ENCODE measurements around the gene FRAT1. TPM values are rescaled to one million over a fixed set of nuclear protein-coding genes. Genes with fewer than 3 reads are reported as not detected.

FRAT1 gene
- total and polyA plus RNA-seq, 2 donors (not counting 3 experiments of a cell fraction or from before 2014, with no cell fraction given), result 2.2 to 3.2 TPM

DNA sequence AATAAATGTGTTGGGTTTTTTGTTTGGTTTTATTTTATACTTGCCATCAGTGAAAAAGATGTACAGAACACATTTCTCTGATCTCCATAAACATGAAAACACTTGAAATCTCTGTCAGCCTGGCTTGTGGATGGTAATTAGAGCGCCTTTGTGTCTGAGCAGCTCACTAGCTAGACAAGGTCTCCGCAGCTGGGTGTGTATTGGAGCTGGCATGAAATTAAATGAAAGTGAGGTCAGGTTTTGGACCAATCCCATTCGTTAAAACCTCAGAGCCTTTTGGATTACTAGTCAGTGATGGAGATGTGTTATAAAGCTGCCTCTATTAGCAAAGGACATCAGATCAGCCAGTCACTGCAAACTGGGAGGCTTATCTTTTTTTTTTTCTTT is 2.7 kb downstream of the FRAT1 start:
- no peaks in the 10 kb centered on the region for H3K27me3 ChIP-seq (ENCODE audit: control insufficient read depth in 2 of 2, insufficient read depth in 2 of 2, low read length in 2 of 2)
- no peak overlapping the region for H3K27ac ChIP-seq (ENCODE audit: insufficient read depth, low read depth, low read length)
- H3K4me2 ChIP-seq (ENCODE audit: insufficient read depth, low read length), result peak overlapping the region; percentile 95
- FAIRE-seq (no peak), DNase-seq (ENCODE audit: low read depth, low spot score) (no peak)
- dilution Hi-C loops (cut with MboI; ENCODE audit: extremely low pct_ligation_motif_present, low sequenced_read_pairs), result no loop called here
- H3K4me1 ChIP-seq (ENCODE audit: control insufficient read depth, extremely low read depth, insufficient read depth, low read length), result peaks cover 15% of the 10 kb centered on the region
- no peaks in the 10 kb centered on the region for H3K9me1 ChIP-seq (replicated peaks; ENCODE audit: control insufficient read depth, extremely low read depth, insufficient read depth, low read length)
- no peak for TF ChIP-seq MYC (IDR thresholded peaks at IDR 0.05; ENCODE audit: low read depth, low read length)
- no peak for TF ChIP-seq POLR2A (IDR thresholded peaks at IDR 0.05; ENCODE audit: low read depth, low read length)
- no peak for TF ChIP-seq POLR2AphosphoS5 (IDR thresholded peaks at IDR 0.05; ENCODE audit: insufficient read depth, low read depth, low read length)
- H3K79me2 ChIP-seq (ENCODE audit: control insufficient read depth, insufficient read depth, low read length), result no peaks in the 10 kb centered on the region
- POLR2A ChIA-PET, result no interaction called here
- no peak overlapping the region for H3K9ac ChIP-seq (replicated peaks; ENCODE audit: extremely low read depth, insufficient read depth, low read length)
- no peaks in the 10 kb centered on the region for H3K36me3 ChIP-seq (ENCODE audit: control insufficient read depth in 2 of 2, extremely low read depth in 1 of 2, insufficient read depth in 2 of 2, low read length in 2 of 2)
- no peaks in the 10 kb centered on the region for H3K9me3 ChIP-seq (replicated peaks; ENCODE audit: control insufficient read depth, insufficient read depth, low read length)
- no TSS peak for BruUV-seq (replicated peaks)
- intact Hi-C loops (cut with micrococcal nuclease), result loop anchor here (1.0 kb wide), 1 partner anchor 11 kb away; no protein-coding TSS in a partner anchor
- H3K4me3 ChIP-seq (replicated peaks in 1 of 3; ENCODE audit: insufficient read depth in 1 of 3, low read depth in 1 of 3, low read length in 3 of 3), result no peak overlapping the region
- H2AFZ ChIP-seq (ENCODE audit: low read depth, low read length), result no peak overlapping the region
- no peaks in the 10 kb centered on the region for H4K20me1 ChIP-seq (replicated peaks; ENCODE audit: control insufficient read depth, extremely low read depth, insufficient read depth, low read length)
- CTCF ChIA-PET, result interaction anchor here (4.3 kb wide), 1 partner anchor 11 kb away, joined by 23 read pairs; no protein-coding TSS in a partner anchor

DNA sequence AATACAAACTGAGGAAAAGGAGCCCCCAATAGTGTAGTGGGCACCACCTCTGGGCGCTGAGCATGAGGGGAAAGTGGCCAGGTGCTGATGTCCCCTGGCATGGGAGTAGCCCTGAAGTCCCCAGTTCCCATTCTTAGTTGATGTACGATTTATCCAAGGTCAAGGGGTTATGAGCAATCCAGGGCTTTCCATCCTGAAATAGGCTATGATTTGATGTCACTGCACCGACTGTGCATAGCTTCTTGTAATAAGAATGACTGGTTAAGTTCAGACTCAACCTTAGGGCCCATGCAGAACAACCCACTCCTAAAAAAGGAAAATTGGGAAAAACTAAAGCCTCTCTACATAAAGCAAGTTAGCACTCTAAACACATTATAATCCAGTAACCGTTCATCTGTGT is 4.4 kb downstream of the FRAT1 start:
- Histone ChIP-seq H3K4me1 (ENCODE audit: control insufficient read depth, extremely low read depth, insufficient read depth, low read length) (peaks cover 15% of the 10 kb centered on the region), H2AFZ (ENCODE audit: low read depth, low read length) (no peak overlapping the region), H3K27me3 (ENCODE audit: control insufficient read depth in 2 of 2, insufficient read depth in 2 of 2, low read length in 2 of 2) (no peaks in the 10 kb centered on the region), H3K9ac (replicated peaks; ENCODE audit: extremely low read depth, insufficient read depth, low read length) (no peak overlapping the region), H3K4me2 (ENCODE audit: insufficient read depth, low read length) (no peak overlapping the region), H4K20me1 (replicated peaks; ENCODE audit: control insufficient read depth, extremely low read depth, insufficient read depth, low read length) (no peaks in the 10 kb centered on the region), H3K4me3 (replicated peaks in 1 of 3; ENCODE audit: insufficient read depth in 1 of 3, low read depth in 1 of 3, low read length in 3 of 3) (no peak overlapping the region), H3K9me3 (replicated peaks; ENCODE audit: control insufficient read depth, insufficient read depth, low read length) (no peaks in the 10 kb centered on the region), H3K9me1 (replicated peaks; ENCODE audit: control insufficient read depth, extremely low read depth, insufficient read depth, low read length) (no peaks in the 10 kb centered on the region), H3K79me2 (ENCODE audit: control insufficient read depth, insufficient read depth, low read length) (no peaks in the 10 kb centered on the region), H3K36me3 (ENCODE audit: control insufficient read depth in 2 of 2, extremely low read depth in 1 of 2, insufficient read depth in 2 of 2, low read length in 2 of 2) (peaks cover 0 to under 1% of the 10 kb centered on the region in 2 experiments), H3K27ac (ENCODE audit: insufficient read depth, low read depth, low read length) (no peak overlapping the region)
- intact Hi-C loops (cut with micrococcal nuclease), result no loop called here
- dilution Hi-C loops (cut with MboI; ENCODE audit: extremely low pct_ligation_motif_present, low sequenced_read_pairs), result no loop called here
- CTCF ChIA-PET, result interaction anchor here (4.3 kb wide), 1 partner anchor 9 kb away, joined by 23 read pairs; no protein-coding TSS in a partner anchor
- no TSS peak for BruUV-seq (replicated peaks)
- DNase-seq (ENCODE audit: low read depth, low spot score), result no peak
- no peak for TF ChIP-seq EZH2 (IDR thresholded peaks at IDR 0.05; ENCODE audit: borderline replicate concordance, low read depth, low read length, severe bottlenecking)
- TF ChIP-seq JUN (IDR thresholded peaks at IDR 0.05; ENCODE audit: borderline replicate concordance, insufficient read depth, insufficient read length, low read depth), result no peak
- TF ChIP-seq POLR2A (IDR thresholded peaks at IDR 0.05; ENCODE audit: low read depth, low read length), result no peak
- TF ChIP-seq, protein P1, sequence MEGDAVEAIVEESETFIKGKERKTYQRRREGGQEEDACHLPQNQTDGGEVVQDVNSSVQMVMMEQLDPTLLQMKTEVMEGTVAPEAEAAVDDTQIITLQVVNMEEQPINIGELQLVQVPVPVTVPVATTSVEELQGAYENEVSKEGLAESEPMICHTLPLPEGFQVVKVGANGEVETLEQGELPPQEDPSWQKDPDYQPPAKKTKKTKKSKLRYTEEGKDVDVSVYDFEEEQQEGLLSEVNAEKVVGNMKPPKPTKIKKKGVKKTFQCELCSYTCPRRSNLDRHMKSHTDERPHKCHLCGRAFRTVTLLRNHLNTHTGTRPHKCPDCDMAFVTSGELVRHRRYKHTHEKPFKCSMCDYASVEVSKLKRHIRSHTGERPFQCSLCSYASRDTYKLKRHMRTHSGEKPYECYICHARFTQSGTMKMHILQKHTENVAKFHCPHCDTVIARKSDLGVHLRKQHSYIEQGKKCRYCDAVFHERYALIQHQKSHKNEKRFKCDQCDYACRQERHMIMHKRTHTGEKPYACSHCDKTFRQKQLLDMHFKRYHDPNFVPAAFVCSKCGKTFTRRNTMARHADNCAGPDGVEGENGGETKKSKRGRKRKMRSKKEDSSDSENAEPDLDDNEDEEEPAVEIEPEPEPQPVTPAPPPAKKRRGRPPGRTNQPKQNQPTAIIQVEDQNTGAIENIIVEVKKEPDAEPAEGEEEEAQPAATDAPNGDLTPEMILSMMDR (IDR thresholded peaks at IDR 0.05; ENCODE audit: extremely low read depth in 1 of 2, insufficient read depth in 1 of 2, low read depth in 1 of 2, low read length in 2 of 2), result no peak
- TF ChIP-seq MYC (IDR thresholded peaks at IDR 0.05; ENCODE audit: low read depth, low read length), result no peak
- TF ChIP-seq POLR2AphosphoS5 (IDR thresholded peaks at IDR 0.05; ENCODE audit: insufficient read depth, low read depth, low read length), result no peak
- TF ChIP-seq FOS (IDR thresholded peaks at IDR 0.05; ENCODE audit: borderline replicate concordance, insufficient read depth, low read length), result no peak
- TF ChIP-seq, protein P2, sequence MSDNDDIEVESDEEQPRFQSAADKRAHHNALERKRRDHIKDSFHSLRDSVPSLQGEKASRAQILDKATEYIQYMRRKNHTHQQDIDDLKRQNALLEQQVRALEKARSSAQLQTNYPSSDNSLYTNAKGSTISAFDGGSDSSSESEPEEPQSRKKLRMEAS (IDR thresholded peaks at IDR 0.05; ENCODE audit: insufficient read depth, insufficient read length), result no peak
- TF ChIP-seq GATA2 (IDR thresholded peaks at IDR 0.05; ENCODE audit: insufficient read depth, insufficient read length, low read depth, low read length), result no peak
- FAIRE-seq, result no peak
- POLR2A ChIA-PET, result no interaction called here

Data from endothelial cell of umbilical vein (primary cell).